Cardiac fibroblast (primary cell): ENCODE data around the gene TF.

ENCODE experiments used
- DNase-seq, 2 donors: peaks; one replicate each; pipeline versions ENCODE4 v3.0.0 to v3.0.0-alpha.2; 2010; ENCODE audit warnings: low read depth in 2 of 2
- H3K4me3 ChIP-seq, 2 donors: replicated peaks in 1 of 2; 1 replicate in 1 of 2; 2 replicates in 1 of 2; pipeline ENCODE4 v1.5.1; 2011; ENCODE audit warnings: low read depth in 2 of 2, low read length in 2 of 2, mild to moderate bottlenecking in 2 of 2, moderate library complexity in 1 of 2
- TF ChIP-seq, protein P1 (sequence below): IDR thresholded peaks from one replicate; pipeline ENCODE4 v1.5.1; 2011; ENCODE audit warnings: low read depth, mild to moderate bottlenecking, low read length, inconsistent platforms

Gene TF

DNA sequence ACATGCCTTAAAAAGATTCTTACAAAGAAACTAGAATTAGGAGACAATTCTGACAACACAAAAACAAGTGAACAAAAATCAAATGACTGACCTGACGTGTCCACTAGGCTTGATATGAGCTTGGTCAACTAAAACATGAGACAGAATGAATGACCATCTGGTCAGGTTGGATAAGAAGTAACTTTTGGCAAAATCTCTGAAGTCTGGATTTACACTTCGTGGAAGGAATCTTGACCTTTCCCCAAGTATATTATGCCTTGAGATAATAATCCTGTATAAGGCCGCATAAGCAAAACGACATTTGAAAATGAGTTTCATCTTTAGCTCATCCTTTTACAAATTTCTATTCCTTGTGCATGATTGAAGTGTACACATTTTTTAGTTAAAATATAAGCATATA, 1.1 kb upstream of the TF start:
- H3K4me3 ChIP-seq: no peak overlapping the region
- TF ChIP-seq, protein P1, sequence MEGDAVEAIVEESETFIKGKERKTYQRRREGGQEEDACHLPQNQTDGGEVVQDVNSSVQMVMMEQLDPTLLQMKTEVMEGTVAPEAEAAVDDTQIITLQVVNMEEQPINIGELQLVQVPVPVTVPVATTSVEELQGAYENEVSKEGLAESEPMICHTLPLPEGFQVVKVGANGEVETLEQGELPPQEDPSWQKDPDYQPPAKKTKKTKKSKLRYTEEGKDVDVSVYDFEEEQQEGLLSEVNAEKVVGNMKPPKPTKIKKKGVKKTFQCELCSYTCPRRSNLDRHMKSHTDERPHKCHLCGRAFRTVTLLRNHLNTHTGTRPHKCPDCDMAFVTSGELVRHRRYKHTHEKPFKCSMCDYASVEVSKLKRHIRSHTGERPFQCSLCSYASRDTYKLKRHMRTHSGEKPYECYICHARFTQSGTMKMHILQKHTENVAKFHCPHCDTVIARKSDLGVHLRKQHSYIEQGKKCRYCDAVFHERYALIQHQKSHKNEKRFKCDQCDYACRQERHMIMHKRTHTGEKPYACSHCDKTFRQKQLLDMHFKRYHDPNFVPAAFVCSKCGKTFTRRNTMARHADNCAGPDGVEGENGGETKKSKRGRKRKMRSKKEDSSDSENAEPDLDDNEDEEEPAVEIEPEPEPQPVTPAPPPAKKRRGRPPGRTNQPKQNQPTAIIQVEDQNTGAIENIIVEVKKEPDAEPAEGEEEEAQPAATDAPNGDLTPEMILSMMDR: no peak
- DNase-seq: no peak

- TF ChIP-seq, protein P1: no peak
- no peak overlapping the region for H3K4me3 ChIP-seq
- no peak for DNase-seq
Measured at GRCh38 chr3:133746712-133747066, 496 bp downstream of the TF start.

- TF ChIP-seq, protein P1: no peak
- H3K4me3 ChIP-seq: no peak overlapping the region
- DNase-seq: no peak
Measured at GRCh38 chr3:133747373-133747772, 1.2 kb downstream of the TF start.

GRCh38 chr3:133747907-133748639, 1.9 kb downstream of the TF start:
- DNase-seq: no peak
- H3K4me3 ChIP-seq: no peak overlapping the region
- TF ChIP-seq, protein P1: no peak

DNA sequence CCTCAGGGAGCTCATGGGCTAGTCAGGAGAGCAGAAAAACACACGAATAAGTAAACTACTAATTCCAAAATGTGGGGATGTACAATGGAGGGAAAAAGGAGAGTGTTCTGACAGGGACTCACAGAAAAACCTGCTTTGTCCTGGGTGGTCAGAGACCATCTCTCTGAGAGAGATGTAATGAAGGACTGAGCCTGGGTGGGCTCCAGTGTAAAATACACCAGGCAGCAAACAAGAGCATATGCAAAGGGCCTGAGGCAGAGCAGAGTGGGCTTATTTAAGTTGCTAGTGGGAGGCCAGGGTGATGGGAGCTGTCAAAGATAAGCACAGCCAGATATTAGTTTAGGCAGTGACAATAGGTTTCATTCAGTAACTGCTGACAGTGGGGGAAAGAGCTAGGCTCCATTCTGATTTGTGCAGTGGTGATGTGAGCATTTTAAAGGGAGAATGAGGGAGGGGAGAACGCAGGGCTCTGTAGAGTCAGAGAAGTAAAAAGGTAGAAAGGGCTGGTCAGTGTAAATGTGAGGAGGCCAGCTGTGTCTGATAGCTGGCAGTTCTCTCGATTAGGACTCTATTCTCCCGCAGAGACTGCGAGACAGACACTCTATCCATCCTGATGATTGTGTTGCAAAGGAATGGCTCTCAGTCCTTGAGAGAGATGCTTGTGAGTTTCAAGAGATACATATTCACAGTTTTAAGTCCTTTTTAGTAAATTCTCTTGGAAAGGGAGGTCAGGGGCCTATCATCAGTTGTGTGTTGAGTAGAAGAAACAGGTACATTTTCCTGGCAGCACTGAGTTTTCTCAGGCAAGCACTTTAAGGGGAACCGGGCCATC, 3.5 kb downstream of the TF start:
- no peak for DNase-seq
- TF ChIP-seq, protein P1: no peak
- no peak overlapping the region for H3K4me3 ChIP-seq

GRCh38 chr3:133750259-133750656, 4.1 kb downstream of the TF start:
- TF ChIP-seq, protein P1: no peak
- DNase-seq: no peak
- no peak overlapping the region for H3K4me3 ChIP-seq
